PFSK-1 (cell line): ENCODE measurements around the gene MTERF2.

Experiments
- FOXP2 ChIP-seq: optimal IDR thresholded peaks from 2 replicates; pipeline ENCODE3; 2011; ENCODE audit warnings: borderline replicate concordance, control low read depth, inconsistent platforms; ENCODE audit not compliant: insufficient read depth; ENCODE audit errors: extremely low read length, extremely low read depth
- POLR2AphosphoS5 ChIP-seq: IDR thresholded peaks from 2 replicates; pipeline ENCODE4 v1.6.1; 2012; ENCODE audit warnings: low read depth, mild to moderate bottlenecking, control low read depth, low read length, moderate library complexity
- REST ChIP-seq, 2 experiments: IDR thresholded peaks; 2 replicates each; pipeline versions ENCODE4 v1.6.1 to v1.8.0; 2011 to 2012; ENCODE audit warnings: low read depth in 2 of 2, low read length in 2 of 2, control low read depth in 1 of 2, inconsistent platforms in 1 of 2, mild to moderate bottlenecking in 1 of 2, moderate library complexity in 1 of 2; ENCODE audit not compliant: insufficient read depth in 1 of 2
- SIN3A ChIP-seq: IDR thresholded peaks from 2 replicates; pipeline ENCODE4 v1.6.1; 2012; ENCODE audit warnings: mild to moderate bottlenecking, low read length, moderate library complexity, borderline replicate concordance; ENCODE audit not compliant: insufficient read depth
- TAF1 ChIP-seq: IDR thresholded peaks from 2 replicates; pipeline ENCODE4 v1.6.1; 2012; ENCODE audit warnings: low read length, control low read depth, borderline replicate concordance; ENCODE audit not compliant: insufficient read depth

MTERF2 gene

GRCh38 chr12:106980944-106981343 is 6.0 kb downstream of the MTERF2 start:
- no peak for TF ChIP-seq SIN3A
- TF ChIP-seq TAF1, result no peak
- no peak for TF ChIP-seq FOXP2
- no peak for TF ChIP-seq REST (IDR thresholded peaks at IDR 0.05; ENCODE audit: insufficient read depth in 1 of 2, low read depth in 2 of 2, low read length in 2 of 2)
- no peak for TF ChIP-seq POLR2AphosphoS5

- no peak for TF ChIP-seq FOXP2
- TF ChIP-seq TAF1, result no peak
- no peak for TF ChIP-seq REST (IDR thresholded peaks at IDR 0.05; ENCODE audit: insufficient read depth in 1 of 2, low read depth in 2 of 2, low read length in 2 of 2)
- TF ChIP-seq SIN3A, result no peak
- TF ChIP-seq POLR2AphosphoS5, result no peak
Observed at GRCh38 chr12:106978035-106978800, 8.7 kb downstream of the MTERF2 start.

- TF ChIP-seq POLR2AphosphoS5 (no peak), TAF1 (no peak), FOXP2 (no peak), SIN3A (no peak), REST (IDR thresholded peaks at IDR 0.05; ENCODE audit: insufficient read depth in 1 of 2, low read depth in 2 of 2, low read length in 2 of 2) (no peak)
Observed at GRCh38 chr12:106976668-106977067, 10.3 kb downstream of the MTERF2 start.

GRCh38 chr12:106975993-106976658 is 10.8 kb downstream of the MTERF2 start:
- no peak for TF ChIP-seq POLR2AphosphoS5
- no peak for TF ChIP-seq FOXP2
- no peak for TF ChIP-seq TAF1
- no peak for TF ChIP-seq REST (IDR thresholded peaks at IDR 0.05; ENCODE audit: insufficient read depth in 1 of 2, low read depth in 2 of 2, low read length in 2 of 2)
